Heart left ventricle (tissue), 16 donors: ENCODE measurements around the gene NPM3. TPM values are rescaled to one million over a fixed set of nuclear protein-coding genes. Genes with fewer than 3 reads are reported as not detected.

Source experiments
- ATAC-seq, 4 donors: fragments of 200-7000 bp; cut with Tn5 transposase; one replicate each; pipeline ENCODE4 v1.9.1; 2020 to 2022; ENCODE audit warnings: moderate library complexity in 4 of 4, mild to moderate bottlenecking in 3 of 4, moderate number of reproducible peaks in 1 of 4
- DNase-seq, 5 donors: peaks; one replicate each; pipeline ENCODE4 v3.0.0-alpha.2; 2020
- H3K27ac ChIP-seq, 12 donors: fragments of 200-600 bp; sonication (generic) in 4 of 12; one replicate each; pipeline versions ENCODE4 v1.5.0 to v1.8.0; 2016 to 2022; ENCODE audit warnings: mild to moderate bottlenecking in 2 of 12
- H3K27me3 ChIP-seq, 9 donors: fragments of 200-600 bp; sonication (generic) in 2 of 9; one replicate each; pipeline versions ENCODE4 v1.5.1 to v1.8.0; 2016 to 2022; ENCODE audit warnings: mild to moderate bottlenecking in 3 of 9
- H3K36me3 ChIP-seq, 9 donors: fragments of 200-600 bp; sonication (generic) in 2 of 9; one replicate each; pipeline versions ENCODE4 v1.5.0 to v1.8.0; 2018 to 2022; ENCODE audit warnings: mild to moderate bottlenecking in 2 of 9
- H3K4me1 ChIP-seq, 12 donors: fragments of 200-600 bp; sonication (generic) in 4 of 12; one replicate each; pipeline versions ENCODE4 v1.5.0 to v1.8.0; 2016 to 2022; ENCODE audit warnings: mild to moderate bottlenecking in 3 of 12
- H3K4me3 ChIP-seq, 12 donors: fragments of 200-600 bp; sonication (generic) in 4 of 12; one replicate each; pipeline versions ENCODE4 v1.5.0 to v1.8.0; 2017 to 2022; ENCODE audit warnings: mild to moderate bottlenecking in 9 of 12, moderate library complexity in 4 of 12
- H3K9me3 ChIP-seq, 12 donors: fragments of 200-600 bp; sonication (generic) in 4 of 12; one replicate each; pipeline versions ENCODE4 v1.5.0 to v1.8.0; 2016 to 2022; ENCODE audit warnings: mild to moderate bottlenecking in 1 of 12
- POLR2A ChIP-seq, 2 donors: fragments of 450-650 bp; IDR thresholded peaks; one replicate each; pipeline ENCODE4 v1.6.1; 2017; ENCODE audit warnings: antibody characterized with exemption in 2 of 2, mild to moderate bottlenecking in 2 of 2, moderate library complexity in 2 of 2
- whole genome bisulfite sequencing, 4 donors: extraction: QIAGEN DNeasy Blood & Tissue Kit in 2 of 4; methylation state at CpG; one replicate each; pipeline versions ENCODE4 v1.1.5 to v1.1.7; 2013 to 2018; 5-methylcytosine and 5-hydroxymethylcytosine counted together
- intact Hi-C, 10 donors: fragments of 100-400 bp; cut with DNase I; formaldehyde crosslinking; loops; one replicate each; pipeline versions ENCODE4 v1.11.1 to v1.14.2; 2022
- polyA plus RNA-seq, 2 donors: library from polyadenylated mRNA; stranded (reverse); fragments of 200-250 nt; gene quantifications; one replicate each; pipeline ENCODE4 v1.2.3, GENCODE V29; 2013
- total RNA-seq, 9 donors: library from RNA; depleted of rRNA in 2 of 9; stranded (reverse); fragments of >200 nt in 2 of 9; fragmentation: NEBNext Ultra II Directional in 3 of 9; extraction: Animal tissue kit (Norgen Biotek cat#: 25700) in 3 of 9; gene quantifications; one replicate each; pipeline versions ENCODE4 v1.1.0 to v1.2.4, GENCODE V29; 2016 to 2023
- TF ChIP-seq, protein P1 (sequence below), 12 donors: fragments of 200-600 bp; sonication (generic) in 4 of 12; IDR thresholded peaks; one replicate each; pipeline versions ENCODE4 v1.5.0 to v1.8.0; 2018 to 2022; ENCODE audit warnings: antibody characterized with exemption in 12 of 12, mild to moderate bottlenecking in 5 of 12
- donor health status: ischemic (EF 13 %, LVEDD 7.1; RV severe dilation, severe dysfunction).
- donor health status: healthy with polysubstance abuse.
- donor health status: DM: no; HTN: yes; CAD: no.
- donor health status: DM: no; HTN: no; CAD: no.
- donor health status: ischemic (EF 25% LVEDD 6.9; RV normal size, moderate dysfunction).
- donor health status: ischemic (EF 25% LVEDD 5.7; RV mildly dilated, moderate dysfunction).
- donor health status: healthy.
- donor health status: DM: yes; HTN: yes; CAD: no.
- donor health status: ischemic (EF 35%, LVEDD 5.7; RV mildly dilated, moderate dysfunction).
- donor health status: nonischemic (EF 11% LVEDD 7.7; RV severe dilation, severe dysfunction).
- donor health status: DM: yes; HTN: yes; CAD: no.
- donor health status: PGD.
- donor health status: ischemic (EF 29% LVEDD 5.4; RV normal size, mild dysfunction).
- donor health status: nonischemic (EF 23%, LVEDD 6.1; RV moderate dilation, normal function).

The NPM3 gene
- total and polyA plus RNA-seq, 11 donors, result 5.9 to 24.9 (median 10.5) TPM

DNA sequence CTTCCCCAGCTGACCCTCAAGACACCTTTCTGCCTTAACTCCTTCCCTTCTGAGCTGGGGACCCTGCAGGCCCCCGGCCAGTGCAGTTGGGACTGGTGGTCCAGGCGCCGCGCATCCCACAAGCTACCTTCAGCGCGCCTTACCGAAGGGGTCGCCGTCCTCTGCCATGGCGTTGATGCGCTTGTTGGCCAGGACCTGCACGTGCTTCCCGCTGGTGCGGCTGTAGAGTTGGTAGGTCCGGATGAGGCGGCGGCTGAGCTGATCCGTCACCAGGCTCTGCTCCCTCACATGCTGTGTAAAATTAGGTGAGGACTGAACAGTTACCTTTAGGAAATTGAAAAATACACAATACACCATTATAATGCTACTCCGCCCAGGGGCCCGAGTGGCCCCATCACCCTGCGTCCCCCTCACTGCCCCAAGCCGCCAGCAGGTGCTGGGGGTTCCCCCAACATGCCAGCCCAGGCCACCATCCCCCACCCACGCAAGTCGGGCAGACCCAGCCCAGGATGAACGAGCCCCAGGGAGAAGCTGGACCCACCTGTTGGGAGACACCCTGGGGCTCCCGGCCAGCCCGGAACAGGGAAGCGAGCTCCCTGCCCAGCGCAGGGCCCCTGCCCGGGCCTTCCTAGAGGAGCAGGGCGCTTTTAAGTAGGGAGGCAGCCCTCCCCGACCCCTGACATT lies 8.5 kb downstream of the NPM3 start:
- no peaks in the 10 kb centered on the region for H3K36me3 ChIP-seq
- 0 to 9% (median 7%) methylated on average over 1 to 32 of the region's 32 CpGs for WGBS, 4 donors
- H3K9me3 ChIP-seq, result no peaks in the 10 kb centered on the region
- peaks cover 18 to 93% (median 75%) of the 10 kb centered on the region in 9 donors for H3K27me3 ChIP-seq
- intact Hi-C loops, result loop anchor here in 3 of 10 donors (5.0 to 10.0 kb wide), 2 partner anchors 560 to 562 kb away; no protein-coding TSS in a partner anchor
- peaks cover 0 to 35% (median 19%) of the 10 kb centered on the region in 12 donors for H3K4me1 ChIP-seq
- no peak overlapping the region for H3K4me3 ChIP-seq
- TF ChIP-seq POLR2A (IDR thresholded peaks at IDR 0.05), result no peak
- TF ChIP-seq, protein P1, sequence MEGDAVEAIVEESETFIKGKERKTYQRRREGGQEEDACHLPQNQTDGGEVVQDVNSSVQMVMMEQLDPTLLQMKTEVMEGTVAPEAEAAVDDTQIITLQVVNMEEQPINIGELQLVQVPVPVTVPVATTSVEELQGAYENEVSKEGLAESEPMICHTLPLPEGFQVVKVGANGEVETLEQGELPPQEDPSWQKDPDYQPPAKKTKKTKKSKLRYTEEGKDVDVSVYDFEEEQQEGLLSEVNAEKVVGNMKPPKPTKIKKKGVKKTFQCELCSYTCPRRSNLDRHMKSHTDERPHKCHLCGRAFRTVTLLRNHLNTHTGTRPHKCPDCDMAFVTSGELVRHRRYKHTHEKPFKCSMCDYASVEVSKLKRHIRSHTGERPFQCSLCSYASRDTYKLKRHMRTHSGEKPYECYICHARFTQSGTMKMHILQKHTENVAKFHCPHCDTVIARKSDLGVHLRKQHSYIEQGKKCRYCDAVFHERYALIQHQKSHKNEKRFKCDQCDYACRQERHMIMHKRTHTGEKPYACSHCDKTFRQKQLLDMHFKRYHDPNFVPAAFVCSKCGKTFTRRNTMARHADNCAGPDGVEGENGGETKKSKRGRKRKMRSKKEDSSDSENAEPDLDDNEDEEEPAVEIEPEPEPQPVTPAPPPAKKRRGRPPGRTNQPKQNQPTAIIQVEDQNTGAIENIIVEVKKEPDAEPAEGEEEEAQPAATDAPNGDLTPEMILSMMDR (IDR thresholded peaks at IDR 0.05), result no peak
- H3K27ac ChIP-seq, result no peak overlapping the region
- DNase-seq (no peak), ATAC-seq (no peak)

DNA sequence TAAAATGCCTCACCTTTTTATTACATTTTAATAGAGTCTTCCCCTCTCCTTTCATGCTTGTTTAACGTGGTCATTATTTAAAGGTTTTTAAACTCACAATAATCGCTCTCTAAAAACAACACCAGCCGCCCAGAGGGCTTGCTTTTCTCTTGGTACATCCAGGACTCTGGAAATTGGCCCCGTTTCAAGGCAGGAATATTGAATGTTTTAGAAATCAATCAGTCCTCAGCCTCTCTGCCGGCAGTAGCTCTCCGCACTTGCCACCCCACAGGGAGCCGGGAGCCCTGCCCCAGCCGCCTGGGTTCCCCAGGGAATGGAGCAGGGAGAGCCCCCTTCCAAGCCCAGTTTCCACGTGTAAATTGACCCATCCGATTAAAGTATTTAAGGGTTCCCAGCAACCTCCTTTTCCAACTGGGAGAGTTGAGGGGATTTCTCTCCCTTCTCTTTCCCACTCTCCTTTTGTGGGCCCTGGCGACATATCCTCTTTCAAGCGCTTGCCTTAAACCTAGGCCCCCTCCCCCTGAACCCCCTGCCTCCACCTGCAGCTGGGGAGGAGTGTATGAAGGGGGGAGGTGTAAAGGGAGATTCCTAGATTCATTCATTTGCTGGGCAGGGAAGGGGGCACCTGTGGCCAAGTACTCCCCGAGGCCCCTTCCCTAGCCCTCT lies 9.2 kb downstream of the NPM3 start:
- Histone ChIP-seq H3K36me3 (no peaks in the 10 kb centered on the region), H3K27ac (no peak overlapping the region), H3K9me3 (no peaks in the 10 kb centered on the region), H3K4me1 (peaks cover 0 to 28% (median 13%) of the 10 kb centered on the region in 12 donors), H3K4me3 (no peak overlapping the region), H3K27me3 (peaks cover 18 to 86% (median 68%) of the 10 kb centered on the region in 9 donors)
- no peak for DNase-seq
- ATAC-seq, result no peak
- 20 to 25% (median 21%) methylated on average over 13 of the region's 13 CpGs for WGBS, 4 donors
- no peak for TF ChIP-seq POLR2A (IDR thresholded peaks at IDR 0.05)
- TF ChIP-seq, protein P1 (IDR thresholded peaks at IDR 0.05), result no peak
- intact Hi-C loops, result loop anchor here in 2 of 10 donors (10.0 kb wide), 1 partner anchor 559 kb away; no protein-coding TSS in a partner anchor

DNA sequence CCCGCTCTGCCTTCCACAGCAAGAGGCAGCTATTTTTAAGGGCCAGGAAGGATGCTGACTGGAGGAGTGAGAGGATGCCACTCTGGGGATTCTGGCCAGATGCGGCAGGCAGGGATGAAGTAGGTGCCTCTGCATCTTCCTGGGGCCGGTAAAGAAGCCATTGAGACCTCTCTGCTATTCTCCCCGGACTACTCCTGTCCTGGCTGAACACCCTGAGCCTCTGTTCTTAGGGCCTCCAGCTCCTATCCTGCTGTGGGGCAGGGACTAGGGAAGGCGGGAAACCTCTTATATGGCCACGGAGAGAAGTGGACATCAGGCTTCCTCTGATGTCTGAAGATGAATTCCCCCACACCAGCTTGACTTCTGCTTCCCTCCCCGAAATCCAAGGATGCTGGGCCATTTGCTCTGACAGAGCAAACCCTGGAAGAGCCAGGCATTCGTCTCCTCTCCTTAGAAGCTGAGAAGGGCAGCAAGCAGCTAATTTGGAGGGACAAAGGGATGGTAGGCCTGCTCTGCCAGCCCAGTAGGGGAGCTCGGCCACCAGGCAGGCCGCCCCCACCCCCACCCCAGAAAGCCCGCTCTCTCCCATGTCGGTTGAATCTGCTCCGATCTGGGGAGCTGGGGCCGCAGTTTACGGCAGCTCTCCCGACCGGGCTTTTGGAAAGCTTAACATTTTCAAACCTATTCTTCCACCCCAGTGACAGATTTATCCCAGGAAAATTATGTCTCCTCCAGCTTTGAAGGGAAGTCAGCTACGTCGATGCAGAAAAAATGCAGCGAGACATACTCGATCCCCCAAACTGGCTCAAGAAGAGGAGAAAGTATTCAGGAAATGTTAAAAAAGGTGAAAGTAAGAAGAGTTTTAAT lies 10.1 kb downstream of the NPM3 start:
- Histone ChIP-seq H3K27me3 (peaks cover 18 to 83% (median 60%) of the 10 kb centered on the region in 9 donors), H3K4me1 (peaks cover 0 to 22% (median 7%) of the 10 kb centered on the region in 12 donors), H3K4me3 (no peak overlapping the region), H3K9me3 (no peaks in the 10 kb centered on the region), H3K27ac (no peak overlapping the region), H3K36me3 (no peaks in the 10 kb centered on the region)
- WGBS, 4 donors, result 23 to 35% (median 30%) methylated on average over 19 to 21 of the region's 21 CpGs
- TF ChIP-seq POLR2A (IDR thresholded peaks at IDR 0.05), result no peak
- TF ChIP-seq, protein P1 (IDR thresholded peaks at IDR 0.05), result no peak
- intact Hi-C loops, result loop anchor here in 2 of 10 donors (10.0 kb wide), 1 partner anchor 558 kb away; no protein-coding TSS in a partner anchor
- no peak for ATAC-seq
- no peak for DNase-seq
